Fibroblast of skin of abdomen (primary cell): ENCODE data around the gene ZFR.
"Not testable (repeated sequence)": the region's sequence is repeated elsewhere in the genome, so short reads cannot be mapped to it uniquely, and the experiment has no call there.

Experiments used
- DNase-seq: peaks from one replicate; pipeline ENCODE4 v3.0.0-alpha.2; 2013

Gene ZFR

DNA sequence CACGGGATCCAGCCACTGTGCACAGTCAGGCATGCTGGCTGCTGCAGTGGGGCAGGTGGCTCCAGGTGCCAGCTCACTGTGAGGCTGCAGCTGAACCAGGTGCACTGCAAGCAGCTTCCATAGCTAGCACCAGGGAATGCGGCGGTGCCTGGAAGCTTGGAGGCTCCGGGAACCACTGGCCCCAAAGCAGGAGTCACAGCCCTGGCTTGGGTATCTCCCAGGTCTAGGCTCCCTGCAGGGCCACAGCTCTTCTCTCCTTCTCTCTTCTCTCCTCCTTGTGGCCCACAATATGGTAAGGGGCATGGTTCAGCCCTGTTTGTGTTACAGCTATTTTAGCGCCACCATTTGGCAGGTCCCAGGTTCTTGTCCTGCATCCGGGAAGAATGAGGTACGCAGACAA is 125.1 kb downstream of the ZFR start:
- no peak for DNase-seq

DNA sequence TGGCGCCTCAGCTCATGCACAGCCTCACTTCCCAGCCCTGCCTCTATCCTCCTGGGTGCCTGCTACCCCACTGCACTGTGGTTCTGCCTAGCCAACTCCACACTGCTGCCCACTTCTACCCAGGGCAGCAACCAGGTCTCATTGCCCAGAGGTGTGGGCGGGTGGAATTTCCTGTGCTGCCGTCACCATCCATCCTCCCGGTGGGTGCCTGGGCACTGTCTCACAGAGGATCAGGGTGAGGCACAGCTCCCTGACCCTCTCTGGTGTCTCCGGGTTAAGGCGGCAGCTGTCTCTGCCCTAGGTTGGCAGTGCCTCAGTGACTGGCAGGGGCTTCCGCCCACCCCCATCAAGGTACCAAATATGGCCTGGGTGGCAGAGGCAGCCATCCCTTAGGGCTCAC is 127.5 kb downstream of the ZFR start:
- no peak for DNase-seq

DNA sequence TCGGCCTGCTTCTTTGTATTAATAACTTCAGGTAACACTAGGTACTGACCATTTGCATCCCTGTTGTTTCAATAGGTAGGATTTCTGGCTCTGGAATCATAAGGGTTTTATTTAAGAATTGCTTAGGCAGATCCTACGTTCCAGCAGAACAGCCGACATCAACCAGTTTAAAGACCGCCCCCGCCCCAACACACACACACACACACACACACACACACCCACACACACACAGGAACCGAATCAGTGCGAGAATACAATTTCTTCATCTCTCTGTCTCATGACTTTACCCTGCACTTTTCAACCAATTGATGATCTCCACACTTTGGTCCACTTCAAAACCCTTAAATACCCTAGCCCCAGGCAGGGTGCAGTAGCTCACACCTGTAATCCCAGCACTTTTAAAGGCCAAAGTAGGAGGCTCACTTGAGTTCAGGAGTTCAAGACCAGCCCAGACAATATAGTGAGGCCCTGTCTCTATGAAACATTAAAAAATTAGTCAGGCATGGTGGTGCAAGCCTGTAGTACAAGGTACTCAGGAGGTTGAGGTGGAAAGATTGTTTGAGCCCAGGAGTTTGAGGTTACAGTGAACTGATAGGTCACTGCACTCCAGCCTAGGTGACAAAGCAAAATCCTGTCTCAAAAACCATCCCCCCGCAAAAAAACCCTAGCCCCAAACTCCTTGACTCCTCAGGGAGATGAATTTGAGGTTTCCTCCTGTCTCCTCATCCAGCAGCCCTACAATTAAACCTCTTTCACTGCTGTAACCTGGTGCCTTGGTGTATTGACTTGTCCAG is 129.1 kb downstream of the ZFR start:
- no peak for DNase-seq

DNA sequence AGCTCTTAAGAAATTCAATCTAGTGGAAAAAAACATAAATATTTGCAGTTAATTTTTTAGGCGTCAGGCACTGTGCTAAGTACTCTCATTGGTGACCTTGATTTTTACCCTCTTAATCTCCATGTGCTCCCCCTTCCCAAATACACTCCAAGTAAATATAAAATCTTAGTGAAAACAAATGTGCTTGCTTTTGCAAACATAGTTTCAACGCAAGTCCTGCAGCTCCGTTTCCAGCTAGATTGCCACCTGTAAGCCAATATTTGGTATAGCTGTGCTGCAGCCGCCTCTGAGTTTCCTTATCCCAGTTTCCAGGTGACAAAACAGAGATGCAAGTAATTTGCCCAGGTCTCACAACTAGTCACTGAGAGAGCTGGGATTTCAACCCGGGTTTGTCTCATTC is 129.9 kb downstream of the ZFR start:
- DNase-seq: no peak

DNA sequence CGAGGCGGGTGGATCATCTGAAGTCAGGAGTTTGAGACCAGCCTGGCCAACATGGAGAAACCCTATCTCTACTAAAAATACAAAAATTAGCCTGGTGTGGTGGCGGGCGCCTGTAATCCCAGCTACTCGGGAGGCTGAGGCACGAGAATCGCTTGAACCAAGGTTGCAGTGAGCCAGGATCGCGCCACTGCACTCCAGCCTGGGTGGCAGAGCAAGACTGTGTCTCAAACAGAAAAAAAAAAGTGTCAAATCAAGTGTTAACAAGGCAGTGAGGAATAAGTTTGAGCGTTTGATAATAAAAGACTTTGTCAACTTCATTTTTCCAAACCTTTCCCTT is 130.4 kb downstream of the ZFR start:
- DNase-seq: not testable (repeated sequence)

DNA sequence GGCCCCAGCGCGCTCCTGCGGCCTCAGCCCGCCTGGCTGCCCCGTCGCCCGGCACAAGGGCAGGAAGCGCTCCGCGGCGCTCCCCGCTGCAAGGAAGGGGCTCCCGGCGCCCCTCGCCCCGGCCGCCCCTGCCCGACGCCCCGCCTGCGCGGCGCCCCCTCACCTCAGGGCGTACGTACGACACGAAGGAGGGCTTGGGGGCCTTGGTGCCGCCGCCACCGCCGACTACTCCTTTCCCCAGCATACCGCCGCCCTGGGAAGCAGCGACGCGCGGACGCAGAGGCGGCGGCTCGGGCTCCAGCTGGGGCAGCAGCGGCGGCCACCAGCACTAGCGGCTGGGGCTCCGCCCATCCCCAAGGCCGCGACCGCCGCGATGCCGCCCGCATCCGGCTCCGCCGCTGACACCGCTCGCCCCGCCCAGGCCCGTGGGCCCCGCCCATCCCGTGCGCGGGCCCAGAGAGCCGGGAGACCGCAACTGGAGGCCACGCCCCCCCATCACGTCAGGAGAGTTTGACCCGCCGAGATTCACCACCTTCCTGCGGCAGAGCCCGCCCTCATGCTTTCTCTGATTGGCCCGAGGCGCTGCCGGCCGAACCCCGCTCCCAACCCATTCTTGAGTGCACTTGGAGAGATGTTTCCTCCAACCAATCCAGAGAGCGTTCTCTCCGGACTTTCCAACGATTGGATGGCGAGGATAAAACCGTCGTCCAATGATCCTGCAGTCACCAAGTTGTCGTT is 131.8 kb downstream of the ZFR start, which contains the start of gene MTMR12:
MTMR12 (minus strand) TSS at position 345 of the 738 bp plus-strand sequence; CDS start at position 244, 101 bp downstream.
- DNase-seq: peak; percentile 99

DNA sequence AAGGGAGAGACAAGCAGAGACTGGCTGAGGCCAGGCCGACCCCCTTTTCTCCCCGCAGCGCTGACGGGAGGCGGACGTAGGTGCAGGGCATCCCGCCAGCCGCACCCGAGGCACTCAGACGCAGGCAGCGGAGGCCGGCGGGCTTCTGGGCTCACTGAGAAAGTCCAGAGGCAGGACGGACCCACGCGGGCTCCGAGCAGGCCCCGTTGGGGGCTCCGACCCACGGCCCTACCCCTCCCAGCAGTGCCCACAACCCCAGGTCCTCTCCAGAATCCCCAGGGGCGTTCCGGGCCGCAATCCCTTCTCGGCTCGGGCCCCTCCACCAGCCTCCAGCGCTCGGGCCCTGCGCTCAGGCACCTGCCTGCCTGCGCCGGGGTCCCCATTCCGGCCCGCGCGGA is 132.3 kb downstream of the ZFR start:
- DNase-seq: peak; percentile 64

DNA sequence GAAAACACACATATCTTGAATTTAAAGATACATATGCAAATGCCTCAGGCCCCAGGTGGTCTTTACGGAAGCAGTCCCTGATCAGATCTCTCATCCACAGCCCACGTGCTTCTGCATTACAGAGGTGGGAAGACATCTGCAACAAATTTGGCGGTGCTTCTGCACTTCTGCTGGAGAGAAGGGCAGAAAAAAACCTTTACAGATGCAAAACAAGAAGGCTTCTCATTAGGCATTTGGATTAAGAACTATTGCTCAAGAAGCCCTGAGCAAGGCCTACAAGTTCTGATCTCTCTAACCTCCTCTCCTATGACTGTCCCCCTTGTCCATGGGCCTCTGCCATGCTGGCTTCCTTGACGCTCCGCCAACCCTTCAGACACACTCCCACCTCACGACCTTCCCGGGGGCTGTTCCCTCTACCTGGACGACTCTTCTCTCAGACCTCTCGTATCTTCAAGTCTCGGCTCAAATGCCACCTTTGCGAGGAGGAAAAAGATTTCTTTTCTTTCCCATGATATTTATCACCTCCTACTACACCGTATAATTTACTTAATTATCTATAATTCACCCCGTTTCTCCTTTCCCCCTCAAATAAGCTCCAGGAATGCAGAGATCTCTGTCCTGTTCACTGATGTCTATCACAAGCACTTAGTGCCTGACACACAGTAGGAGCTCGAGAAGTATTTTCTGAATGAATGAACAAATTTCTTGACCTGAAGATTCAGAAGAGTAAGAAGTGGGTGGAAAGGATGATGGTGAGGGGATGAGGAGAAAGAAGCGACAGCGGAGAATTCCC is 132.9 kb downstream of the ZFR start:
- no peak for DNase-seq

DNA sequence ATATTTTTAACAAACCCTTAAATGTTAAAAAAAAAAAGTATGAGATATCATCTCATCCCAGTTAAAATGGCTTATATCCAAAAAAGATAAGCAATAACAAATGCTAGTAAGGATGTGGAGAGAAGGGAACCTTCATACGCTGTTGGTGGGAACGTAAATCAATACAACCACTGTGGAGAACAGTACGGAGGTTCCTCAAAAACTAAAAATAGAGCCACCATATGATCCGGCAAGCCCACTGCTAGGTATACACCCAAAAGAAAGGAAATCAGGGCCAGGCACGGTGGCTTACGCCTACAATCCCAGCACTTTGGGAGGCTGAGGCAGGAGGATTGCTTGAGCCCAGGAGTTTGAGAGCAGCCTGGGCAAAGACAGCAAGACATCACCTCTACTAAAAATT is 134.8 kb downstream of the ZFR start:
- DNase-seq: no peak

DNA sequence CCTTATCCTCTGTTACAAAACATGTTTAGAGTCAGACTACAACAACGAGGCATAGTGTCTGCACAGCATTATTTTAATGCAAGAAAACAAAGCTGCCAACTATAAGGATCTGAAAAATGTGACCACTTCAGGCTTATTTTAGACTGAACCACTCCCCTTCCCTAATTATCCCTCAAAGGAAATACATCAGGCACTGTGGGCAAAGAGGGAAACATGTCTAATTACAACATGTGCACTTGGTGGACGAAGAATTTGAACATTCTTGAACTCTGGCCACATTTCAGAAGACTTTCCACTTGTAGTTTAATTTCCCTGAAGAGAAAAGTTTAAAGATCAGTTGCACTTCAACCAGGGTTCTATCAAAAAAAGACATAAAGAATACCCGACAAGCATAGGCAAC is 135.6 kb downstream of the ZFR start:
- no peak for DNase-seq

DNA sequence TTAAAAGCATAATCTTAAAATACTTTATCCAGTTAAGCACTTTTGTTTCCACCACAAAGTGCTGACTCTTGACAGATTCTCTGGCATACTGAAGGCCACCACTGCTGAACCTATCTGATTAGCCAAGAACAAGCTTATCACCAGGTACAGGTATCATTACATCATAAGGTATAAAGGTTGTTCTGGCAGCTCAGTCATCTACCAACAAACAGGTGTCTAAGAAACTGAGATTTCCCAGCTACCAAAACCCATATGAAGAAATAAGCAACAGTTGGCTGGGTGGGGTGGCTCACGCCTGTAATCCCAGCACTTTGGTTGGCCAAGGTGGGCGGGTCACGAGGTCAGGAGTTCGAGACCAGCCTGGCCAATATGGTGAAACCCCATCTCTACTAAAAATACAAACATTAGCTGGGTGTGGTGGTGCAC is 136.8 kb downstream of the ZFR start:
- DNase-seq: no peak

DNA sequence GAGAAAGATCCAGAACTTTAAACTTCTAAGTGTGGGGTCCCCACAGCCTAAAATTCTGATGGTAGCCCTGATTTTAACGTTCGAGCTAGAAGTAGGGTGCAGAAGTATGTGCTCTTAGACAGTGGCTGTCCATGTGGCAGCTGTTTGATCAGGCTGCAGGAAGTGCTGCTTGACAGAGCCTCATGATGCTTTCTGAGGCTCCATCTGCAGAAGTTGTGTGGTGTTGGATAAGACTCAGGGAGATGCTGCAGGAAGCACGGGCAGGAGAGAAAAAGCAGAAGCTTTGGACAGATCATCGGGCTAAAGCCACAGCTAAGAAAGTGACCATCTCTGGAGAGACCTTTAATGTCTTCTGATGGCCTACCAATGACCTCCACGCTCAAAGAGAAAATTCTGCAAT is 139.9 kb downstream of the ZFR start:
- no peak for DNase-seq
